SU-DHL-6 (cell line): Measurements from ENCODE around the gene CUX1.

Experiments used
- CTCF ChIP-seq: fragments of 200-600 bp; sonication (generic); IDR thresholded peaks from one replicate; pipeline ENCODE4 v1.5.1; 2017; ENCODE audit warnings: antibody characterized with exemption, mild to moderate bottlenecking, low read length, moderate library complexity; ENCODE audit not compliant: insufficient read depth, poor library complexity, severe bottlenecking
- EZH2phosphoT487 ChIP-seq: fragments of 200-600 bp; sonication (generic), shearing (Covaris generic); conservative IDR thresholded peaks from 2 replicates; pipeline ENCODE4 v1.6.1; 2018; ENCODE audit warnings: mild to moderate bottlenecking, antibody characterized with exemption, low read length, moderate library complexity, mixed read lengths

- TF ChIP-seq CTCF, result no peak
- no peak for TF ChIP-seq EZH2phosphoT487
Measured at GRCh38 chr7:102281785-102282184, 464.4 kb downstream of the CUX1 start.
